ENCODE measurements around the gene RBM26. TPM values are rescaled to one million over a fixed set of nuclear protein-coding genes. Genes with fewer than 3 reads are reported as not detected.

RBM26 gene
- total and polyA plus RNA-seq, 2 experiments from 2014 or later = 11.1 to 19.2 TPM

GRCh38 chr13:79336966-79337365 is 69.1 kb downstream of the RBM26 start:
- peaks cover 74% of the 10 kb centered on the region for H3K36me3 ChIP-seq (ENCODE audit: low read depth)
- no peaks in the 10 kb centered on the region for H3K27me3 ChIP-seq (replicated peaks; ENCODE audit: insufficient read depth)
- H3K79me2 ChIP-seq (ENCODE audit: insufficient read depth) = no peaks in the 10 kb centered on the region
- no peak overlapping the region for H3K27ac ChIP-seq
- no peak overlapping the region for H3K4me3 ChIP-seq
- no peaks in the 10 kb centered on the region for H3K9me2 ChIP-seq (ENCODE audit: insufficient read depth)
- WGBS, 2 experiments (ENCODE audit: low coverage in 1 of 2, low lambda C conversion rate in 2 of 2, missing lambda C conversion rate in 2 of 2) = 94 to 95% methylated on average over 12 of the region's 12 CpGs
- H3K9ac ChIP-seq = no peak overlapping the region
- in situ Hi-C loops (cut with MboI) = no loop called here
- H3K9me3 ChIP-seq (ENCODE audit: low read depth) = no peaks in the 10 kb centered on the region
- H2AFZ ChIP-seq = no peak overlapping the region
- no peaks in the 10 kb centered on the region for H3K4me1 ChIP-seq (ENCODE audit: insufficient read depth)
- no peaks in the 10 kb centered on the region for H4K20me1 ChIP-seq (ENCODE audit: insufficient read depth)
- DNase-seq = no peak
- H3F3A ChIP-seq (ENCODE audit: insufficient read depth) = no peaks in the 10 kb centered on the region
- no peak overlapping the region for H3K4me2 ChIP-seq (ENCODE audit: unreplicated experiment)
- TF ChIP-seq EZH2phosphoT487 (IDR thresholded peaks at IDR 0.05; ENCODE audit: insufficient read depth, low read depth) (no peak), EZH2 (IDR thresholded peaks at IDR 0.05; ENCODE audit: insufficient read depth, poor library complexity, severe bottlenecking) (no peak)

- in situ Hi-C loops (cut with MboI) = no loop called here
- TF ChIP-seq EZH2phosphoT487 (IDR thresholded peaks at IDR 0.05; ENCODE audit: insufficient read depth, low read depth) = no peak
- no peak for TF ChIP-seq EZH2 (IDR thresholded peaks at IDR 0.05; ENCODE audit: insufficient read depth, poor library complexity, severe bottlenecking)
- H2AFZ ChIP-seq = no peak overlapping the region
- no peak overlapping the region for H3K27ac ChIP-seq
- no peaks in the 10 kb centered on the region for H3K9me2 ChIP-seq (ENCODE audit: insufficient read depth)
- H3K27me3 ChIP-seq (replicated peaks; ENCODE audit: insufficient read depth) = no peaks in the 10 kb centered on the region
- H3K9me3 ChIP-seq (ENCODE audit: low read depth) = no peaks in the 10 kb centered on the region
- H3K9ac ChIP-seq = no peak overlapping the region
- H3K79me2 ChIP-seq (ENCODE audit: insufficient read depth) = 0 out of 2 replicates have a peak, but pooled peaks cover 3% of the 10 kb centered on the region
- DNase-seq = no peak
- H3K36me3 ChIP-seq (ENCODE audit: low read depth) = peaks cover 35% of the 10 kb centered on the region
- no peak overlapping the region for H3K4me2 ChIP-seq (ENCODE audit: unreplicated experiment)
- WGBS, 2 experiments (ENCODE audit: low coverage in 1 of 2, low lambda C conversion rate in 2 of 2, missing lambda C conversion rate in 2 of 2) = 100% methylated on average over 1 of the region's 1 CpG
- H3F3A ChIP-seq (ENCODE audit: insufficient read depth) = no peaks in the 10 kb centered on the region
- H4K20me1 ChIP-seq (ENCODE audit: insufficient read depth) = no peaks in the 10 kb centered on the region
- H3K4me3 ChIP-seq = no peak overlapping the region
- H3K4me1 ChIP-seq (ENCODE audit: insufficient read depth) = no peaks in the 10 kb centered on the region
These were observed 77.5 kb downstream of the RBM26 start for GRCh38 chr13:79328510-79328909.

- H3K4me3 ChIP-seq = no peak overlapping the region
- 94 to 96% methylated on average over 1 of the region's 1 CpG for WGBS, 2 experiments (ENCODE audit: low coverage in 1 of 2, low lambda C conversion rate in 2 of 2, missing lambda C conversion rate in 2 of 2)
- H2AFZ ChIP-seq = no peak overlapping the region
- no peak for DNase-seq
- no peaks in the 10 kb centered on the region for H3K9me2 ChIP-seq (ENCODE audit: insufficient read depth)
- H3K27ac ChIP-seq = no peak overlapping the region
- no peaks in the 10 kb centered on the region for H3K9me3 ChIP-seq (ENCODE audit: low read depth)
- H3F3A ChIP-seq (ENCODE audit: insufficient read depth) = no peaks in the 10 kb centered on the region
- no peak overlapping the region for H3K4me2 ChIP-seq (ENCODE audit: unreplicated experiment)
- in situ Hi-C loops (cut with MboI) = no loop called here
- TF ChIP-seq EZH2 (IDR thresholded peaks at IDR 0.05; ENCODE audit: insufficient read depth, poor library complexity, severe bottlenecking) (no peak), EZH2phosphoT487 (IDR thresholded peaks at IDR 0.05; ENCODE audit: insufficient read depth, low read depth) (no peak)
- H3K4me1 ChIP-seq (ENCODE audit: insufficient read depth) = no peaks in the 10 kb centered on the region
- peaks cover 43% of the 10 kb centered on the region for H3K36me3 ChIP-seq (ENCODE audit: low read depth)
- H3K27me3 ChIP-seq (replicated peaks; ENCODE audit: insufficient read depth) = no peaks in the 10 kb centered on the region
- H3K79me2 ChIP-seq (ENCODE audit: insufficient read depth) = no peaks in the 10 kb centered on the region
- no peak overlapping the region for H3K9ac ChIP-seq
- H4K20me1 ChIP-seq (ENCODE audit: insufficient read depth) = no peaks in the 10 kb centered on the region
These were observed 85.6 kb downstream of the RBM26 start for GRCh38 chr13:79320433-79320832.

- WGBS, 2 experiments (ENCODE audit: low coverage in 1 of 2, low lambda C conversion rate in 2 of 2, missing lambda C conversion rate in 2 of 2) = 88 to 99% methylated on average over 4 of the region's 4 CpGs
- Histone ChIP-seq H2AFZ (no peak overlapping the region), H3K79me2 (ENCODE audit: insufficient read depth) (no peaks in the 10 kb centered on the region), H3K4me1 (ENCODE audit: insufficient read depth) (no peaks in the 10 kb centered on the region), H3K27me3 (replicated peaks; ENCODE audit: insufficient read depth) (no peaks in the 10 kb centered on the region), H3K4me3 (no peak overlapping the region), H3K27ac (no peak overlapping the region), H3K9ac (no peak overlapping the region), H3K9me3 (ENCODE audit: low read depth) (no peaks in the 10 kb centered on the region), H3K9me2 (ENCODE audit: insufficient read depth) (no peaks in the 10 kb centered on the region), H4K20me1 (ENCODE audit: insufficient read depth) (no peaks in the 10 kb centered on the region), H3K36me3 (ENCODE audit: low read depth) (peaks cover 46% of the 10 kb centered on the region), H3F3A (ENCODE audit: insufficient read depth) (no peaks in the 10 kb centered on the region), H3K4me2 (ENCODE audit: unreplicated experiment) (no peak overlapping the region)
- TF ChIP-seq EZH2 (IDR thresholded peaks at IDR 0.05; ENCODE audit: insufficient read depth, poor library complexity, severe bottlenecking) = no peak
- no peak for TF ChIP-seq EZH2phosphoT487 (IDR thresholded peaks at IDR 0.05; ENCODE audit: insufficient read depth, low read depth)
- DNase-seq = no peak
- in situ Hi-C loops (cut with MboI) = no loop called here
These were observed 87.4 kb downstream of the RBM26 start for GRCh38 chr13:79318664-79319063.

- Histone ChIP-seq H3K36me3 (ENCODE audit: low read depth) (peaks cover 42% of the 10 kb centered on the region), H3K4me3 (no peak overlapping the region), H3K27me3 (replicated peaks; ENCODE audit: insufficient read depth) (no peaks in the 10 kb centered on the region), H2AFZ (no peak overlapping the region), H3K27ac (no peak overlapping the region), H3K4me2 (ENCODE audit: unreplicated experiment) (no peak overlapping the region), H3K9me2 (ENCODE audit: insufficient read depth) (no peaks in the 10 kb centered on the region), H4K20me1 (ENCODE audit: insufficient read depth) (no peaks in the 10 kb centered on the region), H3F3A (ENCODE audit: insufficient read depth) (no peaks in the 10 kb centered on the region), H3K9me3 (ENCODE audit: low read depth) (no peaks in the 10 kb centered on the region), H3K79me2 (ENCODE audit: insufficient read depth) (no peaks in the 10 kb centered on the region), H3K9ac (no peak overlapping the region), H3K4me1 (ENCODE audit: insufficient read depth) (no peaks in the 10 kb centered on the region)
- in situ Hi-C loops (cut with MboI) = no loop called here
- no peak for DNase-seq
- 97 to 100% methylated on average over 2 of the region's 2 CpGs for WGBS, 2 experiments (ENCODE audit: low coverage in 1 of 2, low lambda C conversion rate in 2 of 2, missing lambda C conversion rate in 2 of 2)
- TF ChIP-seq EZH2 (IDR thresholded peaks at IDR 0.05; ENCODE audit: insufficient read depth, poor library complexity, severe bottlenecking) (no peak), EZH2phosphoT487 (IDR thresholded peaks at IDR 0.05; ENCODE audit: insufficient read depth, low read depth) (no peak)
These were observed 88.2 kb downstream of the RBM26 start for GRCh38 chr13:79317856-79318255.
